Mucosa of descending colon (tissue), 3 donors: ENCODE data around the gene KIF9. TPM values are rescaled to one million over a fixed set of nuclear protein-coding genes. Genes with fewer than 3 reads are reported as not detected.

ENCODE experiments used
- ATAC-seq: fragments of 200-7000 bp; cut with Tn5 transposase; one replicate; pipeline ENCODE4 v1.9.1; 2020; ENCODE audit warnings: mild to moderate bottlenecking, moderate library complexity
- DNase-seq, 3 donors: peaks; one replicate each; pipeline ENCODE4 v3.0.0-alpha.2; 2020
- H3K36me3 ChIP-seq: fragments of 200-600 bp; one replicate; pipeline ENCODE4 v1.8.0; 2021; ENCODE audit warnings: low read depth, mild to moderate bottlenecking
- H3K4me1 ChIP-seq: fragments of 200-600 bp; one replicate; pipeline ENCODE4 v1.8.0; 2021; ENCODE audit warnings: low read depth, mild to moderate bottlenecking
- H3K4me3 ChIP-seq: fragments of 200-600 bp; one replicate; pipeline ENCODE4 v1.8.0; 2021; ENCODE audit warnings: mild to moderate bottlenecking
- H3K9me3 ChIP-seq: fragments of 200-600 bp; one replicate; pipeline ENCODE4 v1.8.0; 2021; ENCODE audit warnings: mild to moderate bottlenecking
- CTCF ChIP-seq: fragments of 200-600 bp; IDR thresholded peaks from one replicate; pipeline ENCODE4 v1.8.0; 2022; ENCODE audit warnings: antibody characterized with exemption, mild to moderate bottlenecking
- intact Hi-C, 2 donors: fragments of 100-400 bp; cut with DNase I in 1 of 2; cut with micrococcal nuclease in 1 of 2; formaldehyde crosslinking; loops; one replicate each; pipeline versions ENCODE4 v1.11.0 to v1.11.1; 2022; cut with DNase I, micrococcal nuclease
- total RNA-seq, 3 donors: library from RNA; stranded (reverse); fragmentation: NEBNext Ultra II Directional in 2 of 3; extraction: Animal tissue kit (Norgen Biotek cat#: 25700) in 2 of 3; gene quantifications; one replicate each; pipeline versions ENCODE4 v1.2.1 to v1.2.4, GENCODE V29; 2021 to 2023
- donor health status: DM: no; HTN: no; CAD: no; lungs with moderate emphysema.
- donor health status: DM: no; HTN: no; CAD: no.
- donor health status: DM: no; HTN: yes; CAD: no.

The KIF9 gene
- total RNA-seq, 3 donors from 2014 or later, result 5.8 to 9.5 (median 6.1) TPM

- Histone ChIP-seq H3K4me1 (no peaks in the 10 kb centered on the region), H3K4me3 (no peak overlapping the region), H3K9me3 (no peaks in the 10 kb centered on the region), H3K36me3 (no peaks in the 10 kb centered on the region)
- no peak for ATAC-seq
- no peak for TF ChIP-seq CTCF
- DNase-seq, result no peak
- intact Hi-C loops, result no loop called here
Observed at GRCh38 chr3:47204875-47205274, 77.7 kb downstream of the KIF9 start.

GRCh38 chr3:47202542-47202941, 80.1 kb downstream of the KIF9 start:
- no peak for TF ChIP-seq CTCF
- no peaks in the 10 kb centered on the region for H3K36me3 ChIP-seq
- H3K4me1 ChIP-seq, result no peaks in the 10 kb centered on the region
- intact Hi-C loops, result no loop called here
- no peak for DNase-seq
- no peak for ATAC-seq
- no peak overlapping the region for H3K4me3 ChIP-seq
- H3K9me3 ChIP-seq, result no peaks in the 10 kb centered on the region

GRCh38 chr3:47197287-47197686, 85.3 kb downstream of the KIF9 start:
- H3K4me1 ChIP-seq, result no peaks in the 10 kb centered on the region
- no peak for DNase-seq
- intact Hi-C loops, result no loop called here
- no peak overlapping the region for H3K4me3 ChIP-seq
- ATAC-seq, result no peak
- H3K36me3 ChIP-seq, result no peaks in the 10 kb centered on the region
- no peaks in the 10 kb centered on the region for H3K9me3 ChIP-seq
- TF ChIP-seq CTCF, result no peak

- no peaks in the 10 kb centered on the region for H3K36me3 ChIP-seq
- no peak for DNase-seq
- no peak overlapping the region for H3K4me3 ChIP-seq
- no peaks in the 10 kb centered on the region for H3K9me3 ChIP-seq
- TF ChIP-seq CTCF, result no peak
- intact Hi-C loops, result no loop called here
- no peak for ATAC-seq
- no peaks in the 10 kb centered on the region for H3K4me1 ChIP-seq
Observed at GRCh38 chr3:47194994-47195393, 87.6 kb downstream of the KIF9 start.

- Histone ChIP-seq H3K9me3 (no peaks in the 10 kb centered on the region), H3K36me3 (no peaks in the 10 kb centered on the region), H3K4me1 (no peaks in the 10 kb centered on the region), H3K4me3 (no peak overlapping the region)
- ATAC-seq (no peak), DNase-seq (no peak)
- intact Hi-C loops, result no loop called here
- no peak for TF ChIP-seq CTCF
Observed at GRCh38 chr3:47193871-47194859, 88.4 kb downstream of the KIF9 start.
